ENCODE measurements around the gene TMEM117.
"Not testable (repeated sequence)": the region's sequence is repeated elsewhere in the genome, so short reads cannot be mapped to it uniquely, and the experiment has no call there.

The TMEM117 gene

GRCh38 chr12:44118946-44119345 is 283.1 kb downstream of the TMEM117 start:
- no peak for DNase-seq

GRCh38 chr12:44126806-44127205 is 290.9 kb downstream of the TMEM117 start:
- DNase-seq = no peak

- no peak for DNase-seq
These were observed 292.3 kb downstream of the TMEM117 start for GRCh38 chr12:44127966-44128710.

- DNase-seq = no peak
These were observed 307.3 kb downstream of the TMEM117 start for GRCh38 chr12:44143175-44143574.

- DNase-seq = no peak
These were observed 313.1 kb downstream of the TMEM117 start for GRCh38 chr12:44148936-44149335.

GRCh38 chr12:44154128-44154527 is 318.2 kb downstream of the TMEM117 start:
- DNase-seq = no peak

- no peak for DNase-seq
These were observed 319.5 kb downstream of the TMEM117 start for GRCh38 chr12:44155358-44155757.

GRCh38 chr12:44157359-44157758 is 321.5 kb downstream of the TMEM117 start:
- DNase-seq = no peak

- no peak for DNase-seq
These were observed 322.9 kb downstream of the TMEM117 start for GRCh38 chr12:44158746-44159145.

- no peak for DNase-seq
These were observed 323.3 kb downstream of the TMEM117 start for GRCh38 chr12:44159216-44159615.

GRCh38 chr12:44159862-44160261 is 324.0 kb downstream of the TMEM117 start:
- DNase-seq = no peak

- no peak for DNase-seq
These were observed 327.1 kb downstream of the TMEM117 start for GRCh38 chr12:44162961-44163360.

- no peak for DNase-seq
These were observed 338.2 kb downstream of the TMEM117 start for GRCh38 chr12:44174053-44174452.

GRCh38 chr12:44184499-44185206 is 348.8 kb downstream of the TMEM117 start:
- no peak for DNase-seq

GRCh38 chr12:44193281-44193680 is 357.4 kb downstream of the TMEM117 start:
- DNase-seq = peak; percentile 16

- DNase-seq = not testable (repeated sequence)
These were observed 359.8 kb downstream of the TMEM117 start for GRCh38 chr12:44195719-44196118.

GRCh38 chr12:44206045-44206444 is 370.2 kb downstream of the TMEM117 start:
- DNase-seq = no peak

- DNase-seq = no peak
These were observed 381.4 kb downstream of the TMEM117 start for GRCh38 chr12:44217146-44217883.

- no peak for DNase-seq
These were observed 387.9 kb downstream of the TMEM117 start for GRCh38 chr12:44223736-44224135.

- DNase-seq = no peak
These were observed 388.7 kb downstream of the TMEM117 start for GRCh38 chr12:44224399-44225148.

GRCh38 chr12:44225149-44225510 is 389.2 kb downstream of the TMEM117 start:
- no peak for DNase-seq

- no peak for DNase-seq
These were observed 391.7 kb downstream of the TMEM117 start for GRCh38 chr12:44227616-44228015.

GRCh38 chr12:44229846-44230245 is 394.0 kb downstream of the TMEM117 start:
- DNase-seq = no peak
